Activated CD4-positive, alpha-beta T cell treated with anti-CD3 and anti-CD28 coated beads for 36 hours (primary cell): ENCODE results near the gene CPLANE2. TPM values are rescaled to one million over a fixed set of nuclear protein-coding genes. Genes with fewer than 3 reads are reported as not detected.
"Not testable (repeated sequence)": the region's sequence is repeated elsewhere in the genome, so short reads cannot be mapped to it uniquely, and the experiment has no call there.

Source experiments
- ATAC-seq: fragments of 200-7000 bp; cut with Tn5 transposase; one replicate; pipeline ENCODE4 v1.10.0; 2021; ENCODE audit warnings: mild to moderate bottlenecking, moderate library complexity
- CTCF ChIA-PET: fragments of 350-600 bp; sonication (Branson Sonifier 250); formaldehyde crosslinking; loops from one replicate; lab custom pipeline; 2021; ENCODE audit warnings: antibody characterized with exemption; lab: Charles Lee
- POLR2A ChIA-PET: fragments of 350-600 bp; sonication (Branson Sonifier 250); formaldehyde crosslinking; loops from one replicate; lab custom pipeline; 2021; ENCODE audit warnings: antibody characterized with exemption, inconsistent platforms; lab: Charles Lee
- DNase-seq: peaks from one replicate; pipeline ENCODE4 v3.0.0-alpha.2; 2020
- H3K27ac Mint-ChIP-seq: one replicate; pipeline ENCODE4 v1.8.0; 2021; ENCODE audit warnings: mixed read lengths
- H3K27me3 Mint-ChIP-seq: one replicate; pipeline ENCODE4 v1.8.0; 2021; ENCODE audit warnings: mixed read lengths
- H3K36me3 Mint-ChIP-seq: one replicate; pipeline ENCODE4 v1.8.0; 2021; ENCODE audit warnings: low read depth, mixed read lengths
- H3K4me1 Mint-ChIP-seq: one replicate; pipeline ENCODE4 v1.8.0; 2021; ENCODE audit warnings: mixed read lengths
- H3K4me3 Mint-ChIP-seq: one replicate; pipeline ENCODE4 v1.8.0; 2021; ENCODE audit warnings: mild to moderate bottlenecking, moderate library complexity, mixed read lengths
- H3K9me3 Mint-ChIP-seq: one replicate; pipeline ENCODE4 v1.8.0; 2021; ENCODE audit warnings: low read depth, mixed read lengths
- intact Hi-C, 2 experiments: fragments of 100-400 bp; cut with DNase I in 1 of 2; cut with micrococcal nuclease in 1 of 2; formaldehyde crosslinking; loops; one replicate each; pipeline versions ENCODE4 v1.14.2 to v1.15.1; 2022 to 2024; cut with DNase I, micrococcal nuclease
- total RNA-seq, 2 experiments: library from RNA; stranded (reverse); gene quantifications; one replicate each; pipeline ENCODE4 v1.2.3, GENCODE V29; 2021

CPLANE2 gene
- total RNA-seq, 2 experiments from 2014 or later = 2.4 to 3.7 TPM

GRCh38 chr1:16215240-16215639 lies 21.7 kb downstream of the CPLANE2 start:
- CTCF ChIA-PET, H3K9me3 Mint-ChIP-seq, H3K27ac Mint-ChIP-seq, ATAC-seq, H3K27me3 Mint-ChIP-seq, DNase-seq, H3K4me3 Mint-ChIP-seq, H3K36me3 Mint-ChIP-seq, POLR2A ChIA-PET: not testable (repeated sequence)
- intact Hi-C loops = loop anchor here in 1 of 2 experiments (5.0 kb wide), 1 partner anchor 697 kb away; no protein-coding TSS in a partner anchor
- peaks cover 20% of the 10 kb centered on the region for H3K4me1 Mint-ChIP-seq

GRCh38 chr1:16213544-16213943 lies 23.4 kb downstream of the CPLANE2 start:
- H3K4me1 Mint-ChIP-seq = peaks cover 18% of the 10 kb centered on the region
- intact Hi-C loops, H3K27ac Mint-ChIP-seq, H3K9me3 Mint-ChIP-seq, H3K36me3 Mint-ChIP-seq, H3K4me3 Mint-ChIP-seq, DNase-seq, POLR2A ChIA-PET, ATAC-seq, H3K27me3 Mint-ChIP-seq: not testable (repeated sequence)
- CTCF ChIA-PET = interaction anchor here (0.6 kb wide), 1 partner anchor 15 kb away, joined by 3 read pairs; no protein-coding TSS in a partner anchor

DNA sequence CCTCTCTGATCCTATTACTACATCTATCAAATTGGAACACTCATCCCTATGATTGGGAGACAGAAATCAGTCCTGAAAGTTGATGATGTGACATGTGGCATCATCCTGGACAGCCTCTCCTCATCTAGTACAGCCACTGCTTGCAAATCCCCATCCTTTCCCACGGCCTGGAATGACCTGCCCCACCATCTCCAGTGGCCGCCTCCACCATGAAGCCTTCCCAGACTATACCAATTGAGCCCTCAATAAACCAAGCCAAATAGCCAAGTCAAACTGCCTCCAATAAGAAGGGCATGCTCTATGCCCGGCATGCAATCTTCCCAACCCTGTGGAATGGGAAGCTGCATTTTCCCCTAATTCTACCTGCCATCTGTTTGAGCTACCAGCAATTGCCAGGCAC lies 24.0 kb downstream of the CPLANE2 start:
- ATAC-seq = no peak
- Mint-ChIP-seq H3K4me1 (peaks cover 18% of the 10 kb centered on the region), H3K9me3 (no peaks in the 10 kb centered on the region), H3K27me3 (no peaks in the 10 kb centered on the region), H3K4me3 (no peak overlapping the region), H3K36me3 (no peaks in the 10 kb centered on the region), H3K27ac (no peak overlapping the region)
- DNase-seq = no peak
- ChIA-PET CTCF (interaction anchor here (0.6 kb wide), 2 partner anchors 16 to 31 kb away, joined by 3 read pairs; no protein-coding TSS in a partner anchor), POLR2A (no interaction called here)
- intact Hi-C loops = no loop called here

DNA sequence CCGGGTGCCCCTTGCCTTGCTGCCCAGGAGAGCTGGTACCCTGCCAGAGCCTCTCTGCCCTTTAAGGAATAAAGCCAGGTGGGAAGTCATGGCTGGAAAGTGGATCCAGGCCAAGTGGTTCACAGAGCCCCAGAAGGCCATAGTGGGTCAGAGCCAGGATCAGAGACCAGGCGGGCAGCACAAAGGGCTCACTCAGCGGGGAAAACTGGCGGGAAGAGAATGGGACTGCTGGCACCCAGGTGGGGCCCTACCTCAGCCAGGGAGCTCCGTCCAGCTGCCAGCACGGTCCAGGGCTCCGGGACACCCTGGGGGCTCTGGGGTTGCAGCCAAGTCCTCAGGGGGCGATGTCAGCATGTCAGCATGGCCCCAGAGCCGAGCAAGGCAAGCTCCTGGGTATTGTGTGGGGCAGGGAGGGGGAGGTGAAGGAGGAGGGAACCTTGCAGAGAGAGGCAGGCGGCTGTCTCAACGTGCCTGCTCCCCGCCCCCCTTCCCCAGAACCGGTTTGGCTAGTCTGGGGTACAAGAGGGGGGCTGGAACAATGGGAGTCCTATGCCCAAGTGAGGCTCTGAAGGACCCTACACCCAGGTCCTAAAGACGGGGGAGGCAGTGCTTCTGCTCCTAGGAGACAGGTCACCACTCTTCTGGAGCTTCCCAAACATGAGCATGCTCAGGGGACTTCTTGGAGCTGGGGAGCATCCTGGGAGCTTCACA lies 24.6 kb downstream of the CPLANE2 start, which contains the start of gene ARHGEF19:
TSS of gene ARHGEF19 (minus strand) at position 402 of the 711 bp plus-strand sequence. CDS start 3,598 bp downstream, outside the sequence.
- Mint-ChIP-seq H3K36me3 (no peaks in the 10 kb centered on the region), H3K4me3 (no peak within 1 kb of the TSS), H3K27me3 (no peaks in the 10 kb centered on the region), H3K27ac (no peak within 1 kb of the TSS), H3K9me3 (no peaks in the 10 kb centered on the region), H3K4me1 (peaks cover 13% of the 10 kb centered on the region)
- CTCF ChIA-PET = interaction anchor here (0.6 kb wide), 1 partner anchor 32 kb away, joined by 3 read pairs; no protein-coding TSS in a partner anchor
- POLR2A ChIA-PET = no interaction called here
- intact Hi-C loops = no loop called here
- DNase-seq (peak; percentile 15), ATAC-seq (no peak)

- ATAC-seq = no peak
- no peak overlapping the region for H3K27ac Mint-ChIP-seq
- no peaks in the 10 kb centered on the region for H3K27me3 Mint-ChIP-seq
- no peaks in the 10 kb centered on the region for H3K9me3 Mint-ChIP-seq
- H3K36me3 Mint-ChIP-seq = no peaks in the 10 kb centered on the region
- peaks cover 11% of the 10 kb centered on the region for H3K4me1 Mint-ChIP-seq
- POLR2A ChIA-PET = no interaction called here
- DNase-seq = no peak
- intact Hi-C loops = no loop called here
- CTCF ChIA-PET = interaction anchor here (0.7 kb wide), 1 partner anchor 421 kb away, joined by 3 read pairs; no protein-coding TSS in a partner anchor
- H3K4me3 Mint-ChIP-seq = no peak overlapping the region
Observed at GRCh38 chr1:16211824-16212223, 25.2 kb downstream of the CPLANE2 start.

DNA sequence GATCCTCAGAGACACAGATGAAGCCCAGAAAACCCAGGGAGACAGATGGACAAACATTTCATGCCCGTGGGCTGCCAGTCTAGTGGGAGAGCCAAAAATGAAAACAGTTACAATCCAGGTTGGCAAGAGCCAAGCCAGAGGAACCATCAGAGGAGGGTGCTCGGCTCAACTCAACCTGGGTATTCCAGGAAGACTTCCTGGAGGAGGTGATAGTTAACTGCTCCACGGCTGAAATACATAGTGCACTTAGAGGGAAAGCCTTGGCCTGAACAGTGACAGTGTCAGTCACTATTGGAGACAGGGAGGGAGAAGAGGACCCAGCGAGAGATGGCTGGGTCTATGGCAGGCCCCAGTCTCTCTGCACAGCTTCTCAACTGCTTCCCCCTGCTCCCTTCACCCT lies 26.4 kb downstream of the CPLANE2 start:
- Mint-ChIP-seq H3K27me3 (no peaks in the 10 kb centered on the region), H3K4me3 (no peak overlapping the region), H3K9me3 (no peaks in the 10 kb centered on the region), H3K27ac (no peak overlapping the region), H3K4me1 (peaks cover 7% of the 10 kb centered on the region), H3K36me3 (no peaks in the 10 kb centered on the region)
- POLR2A ChIA-PET = no interaction called here
- no peak for ATAC-seq
- intact Hi-C loops = no loop called here
- DNase-seq = no peak
- CTCF ChIA-PET = no interaction called here

DNA sequence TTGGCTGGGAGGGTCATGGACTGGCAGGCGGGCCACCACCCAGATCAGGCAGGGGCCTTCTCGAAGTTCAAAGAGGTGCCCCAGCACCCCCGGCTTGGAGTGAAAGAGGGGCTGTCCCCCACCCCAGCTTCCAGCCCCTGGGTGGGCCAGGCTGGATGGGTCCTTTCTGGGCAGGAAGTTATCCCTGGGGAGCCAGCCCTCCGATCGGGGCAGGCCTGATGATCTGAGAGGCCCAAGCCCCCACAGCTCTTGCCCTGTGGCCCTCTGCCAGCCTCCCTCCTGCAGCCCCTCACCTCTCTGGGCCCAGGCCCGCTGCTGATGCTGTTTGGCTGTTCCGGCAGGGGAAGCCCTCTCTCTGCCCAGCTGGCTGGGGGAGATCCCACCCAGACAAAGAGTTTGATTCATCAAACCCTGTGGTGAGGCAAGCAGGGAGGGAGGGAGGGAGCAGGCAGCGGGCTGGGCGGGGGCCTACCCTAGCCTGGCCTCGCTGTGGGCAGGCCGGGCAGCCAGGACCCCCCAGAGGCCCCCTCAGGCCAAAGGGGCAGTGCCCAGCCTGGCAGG lies 27.1 kb downstream of the CPLANE2 start:
- ATAC-seq = no peak
- H3K27me3 Mint-ChIP-seq = no peaks in the 10 kb centered on the region
- POLR2A ChIA-PET = no interaction called here
- H3K4me3 Mint-ChIP-seq = no peak overlapping the region
- no peak overlapping the region for H3K27ac Mint-ChIP-seq
- CTCF ChIA-PET = no interaction called here
- DNase-seq = no peak
- no peaks in the 10 kb centered on the region for H3K9me3 Mint-ChIP-seq
- H3K4me1 Mint-ChIP-seq = peaks cover 7% of the 10 kb centered on the region
- no peaks in the 10 kb centered on the region for H3K36me3 Mint-ChIP-seq
- intact Hi-C loops = loop anchor here in 1 of 2 experiments (5.0 kb wide), 1 partner anchor 287 kb away; no protein-coding TSS in a partner anchor

- ChIA-PET CTCF (no interaction called here), POLR2A (interaction anchor here (0.6 kb wide), 1 partner anchor 156 kb away, joined by 4 read pairs; no protein-coding TSS in a partner anchor)
- intact Hi-C loops = loop anchor here in 1 of 2 experiments (5.0 kb wide), 1 partner anchor 288 kb away; no protein-coding TSS in a partner anchor
- Mint-ChIP-seq H3K36me3 (no peaks in the 10 kb centered on the region), H3K9me3 (no peaks in the 10 kb centered on the region), H3K27ac (no peak overlapping the region), H3K27me3 (no peaks in the 10 kb centered on the region), H3K4me3 (no peak overlapping the region), H3K4me1 (peaks cover 9% of the 10 kb centered on the region)
- ATAC-seq (no peak), DNase-seq (no peak)
Observed at GRCh38 chr1:16209132-16209846, 27.7 kb downstream of the CPLANE2 start.

GRCh38 chr1:16208270-16208987 lies 28.6 kb downstream of the CPLANE2 start:
- ATAC-seq (no peak), DNase-seq (no peak)
- POLR2A ChIA-PET = interaction anchor here (0.6 kb wide), 1 partner anchor 157 kb away, joined by 4 read pairs; no protein-coding TSS in a partner anchor
- H3K36me3 Mint-ChIP-seq = peaks cover 2% of the 10 kb centered on the region
- intact Hi-C loops = loop anchor here in 1 of 2 experiments (5.0 kb wide), 1 partner anchor 289 kb away; no protein-coding TSS in a partner anchor
- peak overlapping the region; percentile 10 for H3K4me3 Mint-ChIP-seq
- H3K9me3 Mint-ChIP-seq = no peaks in the 10 kb centered on the region
- peaks cover 9% of the 10 kb centered on the region for H3K4me1 Mint-ChIP-seq
- H3K27me3 Mint-ChIP-seq = no peaks in the 10 kb centered on the region
- no peak overlapping the region for H3K27ac Mint-ChIP-seq
- CTCF ChIA-PET = no interaction called here

- ChIA-PET CTCF (interaction anchor here (0.6 to 1.5 kb wide), 3 partner anchors 10 to 129 kb away, joined by 3 to 8 read pairs (median 6); no protein-coding TSS in a partner anchor), POLR2A (interaction anchor here (0.8 to 1.7 kb wide), 3 partner anchors 9 to 698 kb away, joined by 3 to 14 read pairs (median 5); no protein-coding TSS in a partner anchor)
- peak overlapping the region; percentile 72 for H3K4me3 Mint-ChIP-seq
- peak overlapping the region; percentile 90 for H3K27ac Mint-ChIP-seq
- peaks cover 2% of the 10 kb centered on the region for H3K36me3 Mint-ChIP-seq
- H3K27me3 Mint-ChIP-seq = no peaks in the 10 kb centered on the region
- ATAC-seq = no peak
- intact Hi-C loops = loop anchor here (2.0 to 5.0 kb wide), 2 partner anchors 39 to 290 kb away; no protein-coding TSS in a partner anchor
- H3K9me3 Mint-ChIP-seq = no peaks in the 10 kb centered on the region
- peaks cover 9% of the 10 kb centered on the region for H3K4me1 Mint-ChIP-seq
- DNase-seq = peak; percentile 16
Observed at GRCh38 chr1:16207318-16208269, 29.4 kb downstream of the CPLANE2 start.
